HL-60 (cell line): Measurements from ENCODE around the gene GPN1.

ENCODE experiments used
- DNase-seq, 2 experiments: peaks; one replicate each; pipeline ENCODE4 v3.0.0-alpha.2; 2010 to 2020; ENCODE audit warnings: low read depth in 1 of 2, low spot score in 1 of 2
- H3K27ac ChIP-seq: fragments of 250-450 bp; sonication (Bioruptor Pico); replicated peaks from 2 replicates; pipeline ENCODE4 v1.5.1; 2020; ENCODE audit warnings: mild to moderate bottlenecking, moderate library complexity
- H3K27me3 ChIP-seq: fragments of 250-450 bp; sonication (Bioruptor Pico); 2 replicates; pipeline ENCODE4 v1.5.1; 2021; ENCODE audit warnings: mild to moderate bottlenecking, moderate library complexity; ENCODE audit not compliant: insufficient read depth, poor library complexity, severe bottlenecking
- H3K4me3 ChIP-seq: replicated peaks from 2 replicates; pipeline ENCODE4 v1.5.1; 2011; ENCODE audit warnings: mild to moderate bottlenecking, control low read depth, low read length; ENCODE audit not compliant: insufficient read depth
- GABPA ChIP-seq: IDR thresholded peaks from 2 replicates; pipeline ENCODE4 v1.6.1; 2012; ENCODE audit warnings: low read depth
- POLR2AphosphoS5 ChIP-seq: IDR thresholded peaks from 2 replicates; pipeline ENCODE4 v1.6.1; 2012; ENCODE audit warnings: low read depth
- REST ChIP-seq: IDR thresholded peaks from 2 replicates; pipeline ENCODE4 v1.6.1; 2012; ENCODE audit warnings: low read depth; ENCODE audit not compliant: insufficient replicate concordance
- SPI1 ChIP-seq: IDR thresholded peaks from 2 replicates; pipeline ENCODE4 v1.6.1; 2012; ENCODE audit warnings: low read depth, mild to moderate bottlenecking, borderline replicate concordance
- long read RNA-seq: library from polyadenylated mRNA; unstranded; transcript quantifications from one replicate; pipeline ENCODE4 v2.0.0, GENCODE V29; 2020
- TF ChIP-seq, protein P1 (sequence below): IDR thresholded peaks from one replicate; pipeline ENCODE4 v1.5.1; 2011; ENCODE audit warnings: low read length, control low read depth, inconsistent platforms; ENCODE audit not compliant: insufficient read depth

The GPN1 gene
- long read RNA-seq, transcript GPN1-212 (14 exons, 1,832 nt) = major isoform, 563 of 617 reads
- long read RNA-seq, partial matches to known transcripts = 3 of 617 reads
- long read RNA-seq, other reads (novel, unspliced or antisense) = 51 of 617 reads

GRCh38 chr2:27628767-27629709 is at the start of gene GPN1, which contains the start of gene CCDC121:
Gene GPN1, plus strand, starts transcription at chr2:27629050. Its CDS starts 9 bp downstream, at chr2:27629059.
Gene CCDC121, minus strand, starts transcription at chr2:27629012. Its CDS starts 1,213 bp downstream, at chr2:27627799.
- H3K27me3 ChIP-seq = no peaks in the 10 kb centered on the region
- peak within 1 kb of the TSS; percentile 85 for H3K27ac ChIP-seq
- TF ChIP-seq, protein P1, sequence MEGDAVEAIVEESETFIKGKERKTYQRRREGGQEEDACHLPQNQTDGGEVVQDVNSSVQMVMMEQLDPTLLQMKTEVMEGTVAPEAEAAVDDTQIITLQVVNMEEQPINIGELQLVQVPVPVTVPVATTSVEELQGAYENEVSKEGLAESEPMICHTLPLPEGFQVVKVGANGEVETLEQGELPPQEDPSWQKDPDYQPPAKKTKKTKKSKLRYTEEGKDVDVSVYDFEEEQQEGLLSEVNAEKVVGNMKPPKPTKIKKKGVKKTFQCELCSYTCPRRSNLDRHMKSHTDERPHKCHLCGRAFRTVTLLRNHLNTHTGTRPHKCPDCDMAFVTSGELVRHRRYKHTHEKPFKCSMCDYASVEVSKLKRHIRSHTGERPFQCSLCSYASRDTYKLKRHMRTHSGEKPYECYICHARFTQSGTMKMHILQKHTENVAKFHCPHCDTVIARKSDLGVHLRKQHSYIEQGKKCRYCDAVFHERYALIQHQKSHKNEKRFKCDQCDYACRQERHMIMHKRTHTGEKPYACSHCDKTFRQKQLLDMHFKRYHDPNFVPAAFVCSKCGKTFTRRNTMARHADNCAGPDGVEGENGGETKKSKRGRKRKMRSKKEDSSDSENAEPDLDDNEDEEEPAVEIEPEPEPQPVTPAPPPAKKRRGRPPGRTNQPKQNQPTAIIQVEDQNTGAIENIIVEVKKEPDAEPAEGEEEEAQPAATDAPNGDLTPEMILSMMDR = no peak
- TF ChIP-seq SPI1 (peak; percentile 64; the same call in 1 of the 2 replicates), REST (peak; percentile 54), GABPA (peak; percentile 76), POLR2AphosphoS5 (peak; percentile 90)
- peak; percentile 86 to 97 for DNase-seq
- H3K4me3 ChIP-seq = peak within 1 kb of the TSS; percentile 81

DNA sequence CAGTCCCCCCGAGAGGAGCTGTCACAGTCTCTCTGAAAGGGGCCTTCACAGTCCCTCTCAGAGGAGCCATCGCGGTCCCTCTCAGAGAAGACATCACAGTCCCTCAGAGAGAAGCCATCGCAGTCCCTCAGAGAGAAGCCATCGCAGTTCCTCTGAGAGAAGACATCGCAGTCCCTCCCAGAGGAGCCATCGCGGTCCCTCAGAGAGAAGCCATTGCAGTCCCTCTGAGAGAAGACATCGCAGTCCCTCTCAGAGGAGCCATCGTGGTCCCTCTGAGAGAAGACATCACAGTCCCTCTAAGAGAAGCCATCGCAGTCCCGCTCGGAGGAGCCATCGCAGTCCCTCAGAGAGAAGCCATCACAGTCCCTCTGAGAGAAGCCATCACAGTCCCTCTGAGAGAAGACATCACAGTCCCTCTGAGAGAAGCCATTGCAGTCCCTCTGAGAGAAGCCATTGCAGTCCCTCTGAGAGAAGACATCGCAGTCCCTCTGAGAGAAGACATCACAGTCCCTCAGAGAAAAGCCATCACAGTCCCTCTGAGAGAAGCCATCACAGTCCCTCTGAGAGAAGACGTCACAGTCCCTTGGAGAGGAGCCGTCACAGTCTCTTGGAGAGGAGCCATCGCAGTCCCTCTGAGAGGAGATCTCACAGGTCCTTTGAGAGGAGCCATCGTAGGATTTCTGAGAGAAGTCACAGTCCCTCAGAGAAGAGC is 47.3 kb upstream of the GPN1 start:
- DNase-seq = no peak
- Histone ChIP-seq H3K27ac (no peak overlapping the region), H3K4me3 (no peak overlapping the region), H3K27me3 (no peaks in the 10 kb centered on the region)
- no peak for TF ChIP-seq SPI1

GRCh38 chr2:27582129-27582694 is 46.6 kb upstream of the GPN1 start:
- TF ChIP-seq REST = no peak
- TF ChIP-seq, protein P1 = no peak
- TF ChIP-seq POLR2AphosphoS5 = no peak
- TF ChIP-seq GABPA = no peak
- no peak for TF ChIP-seq SPI1
- Histone ChIP-seq H3K4me3 (peak overlapping the region; percentile 80), H3K27me3 (no peaks in the 10 kb centered on the region), H3K27ac (peak overlapping the region; percentile 56)
- DNase-seq = no peak
